NCI-H2196 treated with DMSO at 0.1 percent for 48 hours (cell line): ENCODE data around the gene CCDC102A.
"Not testable (repeated sequence)": the region's sequence is repeated elsewhere in the genome, so short reads cannot be mapped to it uniquely, and the experiment has no call there.

Experiments used
- DNase-seq: peaks from one replicate; lab custom pipeline; 2025; ENCODE audit not compliant: unreplicated experiment; lab: John Stamatoyannopoulos, UW

Gene CCDC102A

DNA sequence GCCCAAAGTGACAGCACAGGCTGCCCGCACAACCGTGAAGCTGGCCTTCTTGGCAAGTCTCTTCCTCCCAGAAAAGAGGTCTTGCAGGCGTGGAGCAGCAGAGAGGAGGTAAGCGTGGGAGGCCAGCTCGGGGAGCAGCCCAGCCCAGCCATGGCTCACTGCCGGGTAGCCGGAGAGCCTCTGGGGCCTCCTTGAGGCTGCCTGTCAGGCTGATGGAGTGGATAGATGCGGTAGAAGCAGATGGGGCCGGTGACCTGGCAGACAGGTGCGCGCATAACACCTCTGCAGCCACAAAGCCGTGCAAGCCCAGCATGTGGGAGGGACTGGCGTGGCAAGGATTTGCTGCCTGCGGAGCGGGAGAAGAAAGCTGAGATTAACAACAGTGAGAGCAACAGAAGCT is 33.0 kb downstream of the CCDC102A start:
- DNase-seq, result no peak

DNA sequence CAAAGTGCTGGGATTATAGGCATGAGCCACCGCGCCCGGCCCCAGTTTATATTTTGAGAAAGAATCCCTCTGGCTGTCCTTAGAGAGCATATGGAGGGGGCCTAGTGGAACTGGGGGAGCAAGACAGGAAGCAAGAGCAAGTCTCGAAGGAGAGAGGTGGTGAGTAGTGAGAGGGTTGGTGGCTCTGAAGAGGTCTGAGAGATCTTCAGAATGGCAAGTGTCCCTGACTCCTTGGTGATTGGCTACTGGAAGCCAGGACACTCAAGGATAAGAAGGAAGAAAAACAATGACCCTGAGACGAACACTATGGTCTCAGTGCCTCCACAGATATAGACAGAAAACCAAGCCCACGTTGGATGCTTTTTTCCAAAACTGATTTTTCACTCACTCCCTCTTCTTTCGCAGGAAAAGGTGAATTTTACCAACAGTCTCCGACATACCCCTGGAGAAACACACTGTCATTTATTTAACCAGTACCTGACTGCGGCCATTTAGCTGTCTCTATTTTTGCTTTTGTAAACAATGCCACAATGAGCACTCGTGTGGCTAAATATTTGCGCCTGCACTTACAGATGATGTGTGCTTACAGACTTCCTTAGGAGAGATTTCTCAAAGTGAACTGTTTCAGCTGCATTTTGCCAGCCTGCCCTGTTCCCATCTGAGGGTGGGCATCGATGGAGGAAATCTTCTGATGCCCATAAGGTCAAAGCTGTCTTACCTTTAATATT is 34.2 kb downstream of the CCDC102A start:
- DNase-seq, result no peak

DNA sequence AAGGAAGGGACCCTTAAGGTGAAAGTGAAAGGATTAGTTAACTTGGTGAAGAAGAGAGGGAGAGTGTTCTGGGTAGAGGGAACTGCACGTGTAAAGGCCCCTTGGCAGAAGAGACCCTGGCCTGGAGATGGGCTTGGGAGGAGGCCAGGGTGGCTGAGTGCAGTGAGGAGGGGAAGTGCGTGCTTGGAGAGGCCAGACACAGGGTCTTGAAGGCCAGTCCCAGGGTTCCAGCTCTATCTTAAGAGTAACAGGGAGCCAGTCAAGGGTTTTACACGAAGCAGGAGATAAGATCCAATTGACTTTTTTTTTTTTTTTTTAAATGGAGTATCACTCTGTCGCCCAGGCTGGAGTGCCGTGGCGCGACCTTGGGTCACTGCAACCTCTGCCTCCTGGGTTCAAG is 34.9 kb downstream of the CCDC102A start:
- DNase-seq, result no peak

DNA sequence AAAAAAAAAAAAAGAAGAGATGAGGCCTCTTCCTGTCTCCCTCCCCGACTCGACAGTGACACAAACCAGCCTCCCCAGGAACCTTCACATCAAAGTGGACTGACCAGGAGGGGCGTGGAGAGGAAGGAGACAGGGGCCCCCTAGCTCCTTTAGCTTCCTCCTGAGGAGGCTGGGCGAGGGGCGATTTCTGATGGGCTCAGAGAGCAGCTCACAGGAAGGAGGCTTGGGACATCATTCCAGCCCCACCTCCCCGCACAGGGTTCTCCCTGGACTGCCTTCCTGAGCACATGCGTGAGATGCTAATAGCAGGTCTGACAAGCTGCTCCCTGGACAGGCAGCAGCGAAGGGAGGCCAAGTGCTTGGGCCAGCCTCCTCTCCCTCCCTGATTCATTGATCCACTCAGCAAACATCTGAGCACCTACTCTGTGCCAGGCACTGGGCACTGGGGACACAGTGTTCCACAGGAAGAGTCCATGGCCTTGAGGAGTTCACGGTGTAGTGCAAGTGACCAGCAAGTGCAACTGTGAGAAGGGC is 35.7 kb downstream of the CCDC102A start:
- no peak for DNase-seq

DNA sequence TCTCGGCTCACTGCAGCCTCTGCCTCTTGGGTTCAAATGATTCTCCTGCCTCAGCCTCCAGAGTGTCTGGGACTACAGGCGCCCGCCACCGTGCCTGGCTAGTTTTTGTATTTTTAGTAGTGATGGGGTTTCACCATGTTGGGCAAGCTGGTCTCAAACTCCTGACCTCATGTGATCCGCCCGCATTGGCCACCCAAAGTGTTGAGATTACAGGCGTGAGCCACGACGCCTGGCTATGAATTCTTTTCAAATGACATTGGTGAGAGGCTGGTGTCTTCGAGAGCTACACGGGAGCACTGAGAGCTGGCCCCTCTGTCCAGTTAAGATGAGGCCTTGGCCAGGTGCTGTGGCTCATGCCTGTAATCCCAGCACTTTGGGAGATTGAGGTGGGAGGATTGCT is 36.4 kb downstream of the CCDC102A start:
- not testable (repeated sequence) for DNase-seq

DNA sequence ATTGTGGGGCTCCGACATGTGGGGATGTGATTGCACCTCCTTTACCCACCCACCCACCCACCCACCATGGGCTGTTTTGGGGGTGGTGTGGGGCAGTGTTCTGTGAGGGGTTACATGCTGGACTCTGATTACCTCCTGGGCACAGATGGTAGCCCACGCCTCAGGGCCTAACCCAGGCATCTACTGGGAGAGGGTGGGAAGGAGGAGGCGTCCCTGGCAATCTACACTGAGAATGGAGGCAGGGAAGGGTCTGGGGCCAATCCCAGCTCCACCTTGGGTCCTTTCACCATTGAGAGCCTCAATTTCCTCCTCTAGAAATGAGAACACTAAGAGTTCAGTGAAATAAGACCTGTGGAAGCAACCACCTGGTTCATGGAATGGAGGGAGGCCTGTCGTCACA is 38.3 kb downstream of the CCDC102A start:
- no peak for DNase-seq

DNA sequence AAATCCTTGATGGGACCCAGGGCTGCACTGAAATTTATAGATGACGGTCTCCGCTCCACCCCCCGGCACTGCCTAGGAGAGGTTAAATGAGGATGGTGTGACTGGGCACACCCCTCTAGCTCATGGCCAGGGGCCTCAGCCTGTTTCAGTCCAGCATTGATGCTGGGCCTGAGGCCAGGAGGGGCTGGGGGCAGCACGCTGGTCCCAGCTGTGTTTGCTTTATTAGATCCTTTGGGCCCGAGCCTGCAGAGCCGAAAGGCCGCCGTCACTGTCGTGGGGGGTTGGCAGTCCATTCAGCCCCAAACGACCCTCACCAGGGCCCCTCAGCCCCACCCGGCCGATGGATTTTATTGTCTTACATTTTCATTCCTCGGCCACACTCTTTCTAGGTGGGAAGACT is 39.2 kb downstream of the CCDC102A start:
- DNase-seq, result no peak

DNA sequence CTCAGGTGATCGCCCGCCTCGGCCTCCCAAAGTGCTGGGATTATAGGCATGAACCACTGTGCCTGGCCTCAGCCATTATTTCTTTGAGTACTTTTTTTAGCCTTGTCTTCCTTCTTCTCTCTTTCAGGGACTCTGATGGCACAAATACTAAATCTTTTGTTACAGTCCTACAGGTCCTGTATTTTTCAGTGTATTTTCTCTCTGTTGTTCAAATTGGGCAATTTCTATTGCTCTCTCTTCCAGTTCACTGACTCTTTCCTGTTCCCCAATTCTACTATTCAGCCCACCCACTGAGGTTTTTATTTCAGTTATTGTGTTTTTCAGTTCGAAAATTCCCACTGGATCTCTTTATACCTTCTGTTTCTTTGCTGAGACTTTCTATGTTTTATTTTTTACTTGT is 42.6 kb downstream of the CCDC102A start:
- DNase-seq, result no peak

DNA sequence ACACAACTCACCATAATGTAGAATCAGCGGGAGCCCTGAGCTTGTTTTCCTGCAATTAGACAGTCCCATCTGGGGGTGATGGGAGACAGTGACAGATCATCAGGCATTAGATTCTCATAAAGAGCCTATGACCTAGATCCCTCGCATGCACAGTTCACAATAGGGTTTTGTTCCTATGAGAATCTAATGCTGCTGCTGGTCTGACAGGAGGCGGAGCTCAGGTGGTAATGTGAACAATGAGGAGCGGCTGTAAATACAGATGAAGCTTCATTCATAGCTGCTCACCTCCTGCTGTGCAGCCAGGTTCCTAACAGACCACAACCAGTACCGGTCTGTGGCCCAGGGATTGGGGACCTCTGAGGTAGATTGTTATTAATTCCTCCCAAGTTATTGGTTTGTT is 47.1 kb downstream of the CCDC102A start:
- no peak for DNase-seq

DNA sequence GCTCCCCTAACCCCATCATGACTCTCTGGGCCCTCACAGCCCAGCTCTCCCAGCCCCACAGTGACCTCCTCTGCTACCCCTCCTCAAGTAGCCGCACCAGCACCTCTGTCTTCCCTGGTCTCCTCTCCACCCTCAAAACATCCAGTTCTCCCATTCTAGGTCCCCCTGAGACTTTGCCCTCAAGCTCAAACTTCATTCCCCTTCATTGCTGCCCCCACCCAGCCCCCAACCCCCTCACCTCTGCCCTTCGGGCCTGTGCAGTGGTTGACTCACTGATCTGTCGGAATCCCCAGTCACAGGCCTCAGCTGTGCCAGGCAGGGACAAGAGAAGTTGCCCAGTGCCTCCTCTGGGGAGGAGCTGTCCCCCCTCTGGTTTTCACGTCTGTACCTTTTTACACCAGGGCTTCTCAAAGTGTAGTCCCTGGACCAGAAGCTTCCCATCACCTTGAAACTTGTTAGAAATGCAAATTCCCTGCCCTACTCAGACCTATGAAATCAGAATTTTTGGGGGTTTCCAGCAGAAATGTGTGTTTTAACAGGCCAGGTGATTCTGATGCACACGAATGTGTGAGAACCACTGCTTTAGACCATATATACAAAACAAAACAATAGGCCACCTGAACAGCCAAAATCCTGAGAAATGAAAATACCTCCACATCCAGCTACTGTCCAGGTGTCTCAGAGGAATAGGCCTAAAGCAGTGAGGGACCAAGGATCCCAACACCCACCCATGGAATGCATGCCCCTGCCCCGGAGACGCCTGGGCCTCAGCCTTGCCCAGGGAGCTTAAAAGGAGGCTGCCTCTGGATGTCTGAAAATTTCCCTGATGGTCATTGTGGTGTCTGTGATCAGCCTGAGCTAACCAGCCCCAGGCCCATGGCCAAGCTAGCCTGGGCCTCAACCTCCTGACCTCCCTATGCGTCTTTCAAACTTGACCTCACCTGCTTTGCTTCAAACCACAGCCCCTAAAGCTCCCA is 49.2 kb downstream of the CCDC102A start:
- DNase-seq, result no peak

DNA sequence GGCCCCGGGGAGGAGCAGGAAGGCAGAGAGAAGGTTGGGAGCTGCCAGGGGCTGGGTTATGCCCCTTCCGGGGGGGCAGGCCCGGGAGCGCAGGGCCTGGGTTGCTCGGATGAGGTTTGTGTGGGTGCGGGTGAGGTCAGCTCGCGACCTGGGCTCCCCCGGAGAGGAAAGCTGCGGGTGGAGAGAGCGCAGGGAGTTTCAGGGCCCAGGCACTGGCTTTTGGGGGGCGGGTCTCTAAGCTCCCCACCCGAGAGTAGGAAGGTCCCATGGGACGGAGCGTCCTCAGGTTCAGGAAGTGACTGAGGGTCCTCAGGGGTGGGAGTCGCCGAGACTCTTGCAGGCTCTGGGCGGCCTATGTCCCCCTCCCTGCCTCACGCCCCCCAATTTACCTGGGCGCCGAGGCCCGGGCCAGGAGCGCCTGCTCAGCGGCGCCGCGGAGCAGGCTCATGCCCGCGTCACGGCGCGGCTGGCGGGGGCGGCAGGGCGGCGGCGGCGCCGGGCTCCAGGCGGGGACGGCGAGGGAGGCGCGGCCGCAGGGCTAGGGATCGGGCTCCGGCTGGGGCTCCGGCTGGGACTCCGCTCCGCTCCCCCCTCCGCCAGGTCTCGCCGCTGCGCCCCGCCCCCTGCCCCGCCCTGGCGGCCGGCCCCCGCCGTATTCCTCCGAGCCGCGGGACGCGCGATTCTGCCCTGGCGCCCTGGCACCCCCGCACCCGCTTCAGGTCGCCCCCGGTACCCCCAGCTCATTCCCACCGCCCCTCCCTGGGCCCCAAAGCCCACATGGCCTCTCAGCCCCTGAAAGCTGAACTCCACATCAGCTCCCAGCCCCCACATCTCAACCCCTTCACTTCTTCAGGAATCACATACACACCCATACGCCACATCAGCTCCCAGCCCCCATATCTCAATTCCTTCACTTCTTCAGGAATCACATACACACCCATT is 50.2 kb downstream of the CCDC102A start, which contains the start of gene DOK4:
Gene DOK4, minus strand, starts transcription at position 578 of the 942 bp plus-strand sequence. CDS start 6,986 bp downstream, outside the sequence.
- no peak for DNase-seq

DNA sequence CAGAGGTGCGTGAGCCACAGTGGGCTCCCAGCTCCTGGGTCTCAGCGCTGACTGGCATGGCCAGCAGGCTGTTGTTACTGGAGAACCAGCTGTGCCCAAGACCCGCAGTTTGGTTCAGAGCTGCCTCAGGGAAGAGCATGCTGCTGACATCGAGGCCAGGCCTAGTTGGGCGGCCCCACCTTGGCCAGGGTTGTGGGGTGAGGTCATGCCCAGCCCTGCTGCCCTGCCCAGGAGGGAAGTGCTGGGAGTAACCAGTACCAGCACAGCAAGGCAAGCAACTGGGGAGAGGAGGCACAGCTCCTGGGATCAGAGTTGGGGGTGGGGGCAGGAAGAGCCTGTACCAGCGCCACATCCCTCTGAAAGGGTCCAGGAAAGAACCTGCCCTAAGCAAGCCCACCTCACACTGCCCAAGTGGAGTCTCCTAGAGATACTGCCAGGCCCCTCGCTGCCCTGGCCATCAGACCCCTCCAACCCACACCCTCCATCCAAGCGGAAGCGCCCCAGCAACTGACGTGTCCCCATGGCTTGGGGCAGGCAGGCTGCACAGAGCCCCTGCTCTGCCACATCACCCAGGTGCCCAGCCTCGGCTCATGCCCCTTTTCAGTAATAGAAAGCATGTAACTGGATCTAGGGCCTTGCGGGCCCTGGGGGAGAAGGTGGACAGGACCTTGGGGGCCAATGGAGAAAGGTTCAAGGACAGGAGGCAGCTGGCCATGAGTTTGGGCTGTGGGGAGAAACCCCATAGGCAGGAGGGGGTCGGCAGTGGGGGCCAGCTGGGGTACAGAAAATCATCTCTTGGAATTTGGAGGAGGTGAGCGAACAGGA is 51.1 kb downstream of the CCDC102A start:
- no peak for DNase-seq

DNA sequence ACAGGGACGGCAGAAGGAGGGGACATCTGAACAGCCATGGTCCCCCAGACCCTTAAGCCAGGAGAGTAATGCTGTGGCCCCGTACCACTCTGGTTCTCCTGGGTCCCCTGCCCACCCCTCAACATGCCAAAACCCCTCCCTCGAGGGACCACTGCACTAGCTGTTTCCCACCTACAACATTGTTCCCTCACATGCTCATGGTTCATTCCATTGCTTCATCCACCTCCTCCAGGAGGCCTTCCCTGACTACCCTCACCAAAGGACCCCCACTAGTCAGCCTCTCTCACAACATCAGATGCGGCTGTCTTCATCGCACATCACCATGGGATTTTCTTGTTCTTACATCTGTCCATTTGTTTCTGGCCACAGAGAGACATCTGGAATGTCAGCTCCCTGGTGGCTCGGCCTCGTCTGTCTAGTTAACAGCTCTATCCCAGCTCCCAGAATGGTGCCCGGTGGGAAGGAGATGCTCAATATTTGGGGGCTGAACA is 51.8 kb downstream of the CCDC102A start:
- DNase-seq, result no peak

DNA sequence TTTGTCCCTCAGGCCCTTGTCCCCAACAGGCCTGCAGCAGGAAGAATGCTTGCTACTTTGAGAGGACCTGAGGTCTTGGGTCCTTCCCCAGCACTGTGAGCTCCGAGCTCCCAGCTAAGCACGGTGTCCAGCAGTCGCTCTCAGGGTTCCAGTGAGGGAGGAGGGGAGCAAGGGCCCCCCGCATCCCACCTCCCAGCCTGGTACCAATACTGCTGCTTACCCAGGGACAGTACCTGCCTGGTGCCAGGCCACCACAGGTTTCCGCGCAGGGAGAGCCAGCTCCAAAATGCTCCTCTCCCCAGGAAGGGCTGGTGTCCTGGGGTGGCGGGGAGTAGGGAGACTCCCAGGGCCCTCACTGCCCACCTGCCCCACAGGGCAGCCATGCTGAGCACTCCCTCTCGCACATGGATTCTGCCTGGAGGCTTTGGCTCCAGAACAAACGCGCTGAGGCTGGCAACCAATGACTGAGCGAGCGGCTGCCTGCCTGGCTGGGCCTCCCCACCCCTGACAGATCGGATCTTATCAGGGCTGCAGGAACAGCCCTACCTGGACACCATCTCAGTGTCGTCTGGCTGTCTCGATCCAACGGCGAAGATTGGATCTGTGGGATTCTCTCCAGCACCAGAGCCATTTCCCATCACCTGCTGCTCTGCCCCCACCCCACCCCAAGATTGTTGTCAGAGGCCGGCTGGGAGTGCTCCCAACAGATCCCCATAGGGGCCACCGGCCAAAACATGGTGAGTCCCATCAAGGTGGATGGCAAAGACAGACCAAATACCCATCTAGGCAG is 52.5 kb downstream of the CCDC102A start:
- DNase-seq, result no peak

DNA sequence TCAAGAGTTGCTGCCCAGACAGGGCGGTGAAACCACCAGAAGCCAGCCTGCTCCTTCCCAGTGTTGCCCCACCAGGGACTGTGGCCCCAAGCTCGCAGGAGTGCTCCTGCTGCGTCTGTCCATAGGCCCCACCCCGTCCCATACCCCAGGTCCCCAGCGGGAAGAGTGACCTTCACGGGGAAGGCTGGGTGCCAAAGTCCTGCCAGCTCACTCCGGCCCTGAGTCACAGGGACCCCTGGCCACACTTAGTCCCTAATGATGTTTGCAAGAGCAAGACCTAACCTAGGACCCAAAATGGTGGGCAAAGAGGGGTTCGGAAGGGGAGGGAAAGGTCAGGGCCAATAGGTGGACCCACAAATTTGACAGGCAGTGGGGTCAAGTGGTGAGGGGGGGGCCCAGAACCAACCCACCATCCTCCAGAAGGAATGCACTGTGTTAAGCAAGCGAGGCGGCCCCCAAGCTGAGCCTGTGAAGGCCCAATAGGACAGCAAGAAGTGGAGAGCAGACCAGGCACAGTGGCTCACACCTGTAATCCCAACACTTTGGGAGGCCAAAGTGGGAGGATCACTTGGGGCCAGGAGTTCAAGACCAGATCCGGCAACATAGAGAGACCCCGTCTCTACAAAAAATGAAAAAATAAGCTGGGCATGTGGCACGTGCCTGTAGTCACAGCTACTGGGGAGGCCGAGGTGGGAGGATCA is 53.4 kb downstream of the CCDC102A start:
- DNase-seq, result no peak

DNA sequence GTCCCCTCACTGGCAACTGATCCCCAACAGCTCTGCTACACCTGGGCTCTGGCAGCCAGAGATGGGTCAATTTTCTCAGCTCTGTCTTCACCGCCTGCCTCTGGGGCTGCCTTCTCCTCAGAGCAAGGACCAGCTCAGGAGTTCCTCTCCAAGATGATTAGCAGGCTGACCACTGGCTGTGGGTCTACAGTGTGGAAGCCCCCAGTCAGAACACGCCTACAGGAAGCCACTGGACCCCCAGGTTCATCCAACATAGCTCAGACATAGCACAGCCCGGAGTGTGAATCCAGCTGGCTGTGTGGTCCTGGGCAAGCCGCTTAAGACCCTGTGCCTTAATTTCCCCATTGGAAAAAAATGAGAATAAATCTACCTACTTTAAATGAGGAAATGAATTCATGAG is 55.0 kb downstream of the CCDC102A start:
- no peak for DNase-seq

DNA sequence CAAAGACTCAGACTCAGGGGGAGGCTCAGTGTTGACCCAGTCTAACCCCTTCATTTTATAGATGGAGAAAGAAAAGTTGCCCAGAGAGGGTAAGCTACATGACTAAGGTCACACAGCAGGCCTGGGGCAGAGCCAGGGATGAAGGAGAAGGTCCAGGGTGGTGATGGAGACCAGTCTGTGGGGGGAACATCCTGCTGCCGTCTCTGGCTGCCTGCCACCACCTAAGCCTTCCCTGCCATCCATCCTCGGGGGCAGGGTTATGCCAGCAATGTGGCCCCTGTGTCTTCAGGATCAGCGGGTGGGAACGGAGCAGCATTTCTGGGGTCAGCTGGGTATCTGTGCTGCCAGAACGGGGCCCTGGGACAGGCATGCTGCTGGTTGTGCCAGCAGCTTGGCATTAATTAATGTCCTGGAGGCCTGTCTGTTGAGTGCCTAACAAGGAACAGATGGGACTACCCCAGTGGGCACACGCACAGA is 55.6 kb downstream of the CCDC102A start:
- no peak for DNase-seq
